Activated CD4-positive, alpha-beta T cell treated with anti-CD3 and anti-CD28 coated beads for 36 hours (primary cell): ENCODE data around the gene PPP1R13B. TPM values are rescaled to one million over a fixed set of nuclear protein-coding genes. Genes with fewer than 3 reads are reported as not detected.

Experiments used
- ATAC-seq: fragments of 200-7000 bp; cut with Tn5 transposase; one replicate; pipeline ENCODE4 v1.10.0; 2021; ENCODE audit warnings: mild to moderate bottlenecking, moderate library complexity
- CTCF ChIA-PET: fragments of 350-600 bp; sonication (Branson Sonifier 250); formaldehyde crosslinking; loops from one replicate; lab custom pipeline; 2021; ENCODE audit warnings: antibody characterized with exemption; lab: Charles Lee
- POLR2A ChIA-PET: fragments of 350-600 bp; sonication (Branson Sonifier 250); formaldehyde crosslinking; loops from one replicate; lab custom pipeline; 2021; ENCODE audit warnings: antibody characterized with exemption, inconsistent platforms; lab: Charles Lee
- DNase-seq: peaks from one replicate; pipeline ENCODE4 v3.0.0-alpha.2; 2020
- H3K27ac Mint-ChIP-seq: one replicate; pipeline ENCODE4 v1.8.0; 2021; ENCODE audit warnings: mixed read lengths
- H3K27me3 Mint-ChIP-seq: one replicate; pipeline ENCODE4 v1.8.0; 2021; ENCODE audit warnings: mixed read lengths
- H3K36me3 Mint-ChIP-seq: one replicate; pipeline ENCODE4 v1.8.0; 2021; ENCODE audit warnings: low read depth, mixed read lengths
- H3K4me1 Mint-ChIP-seq: one replicate; pipeline ENCODE4 v1.8.0; 2021; ENCODE audit warnings: mixed read lengths
- H3K4me3 Mint-ChIP-seq: one replicate; pipeline ENCODE4 v1.8.0; 2021; ENCODE audit warnings: mild to moderate bottlenecking, moderate library complexity, mixed read lengths
- H3K9me3 Mint-ChIP-seq: one replicate; pipeline ENCODE4 v1.8.0; 2021; ENCODE audit warnings: low read depth, mixed read lengths
- intact Hi-C, 2 experiments: fragments of 100-400 bp; cut with DNase I in 1 of 2; cut with micrococcal nuclease in 1 of 2; formaldehyde crosslinking; loops; one replicate each; pipeline versions ENCODE4 v1.14.2 to v1.15.1; 2022 to 2024; cut with DNase I, micrococcal nuclease
- total RNA-seq, 2 experiments: library from RNA; stranded (reverse); gene quantifications; one replicate each; pipeline ENCODE4 v1.2.3, GENCODE V29; 2021

PPP1R13B gene
- total RNA-seq, 2 experiments from 2014 or later = 9.3 to 10.3 TPM

GRCh38 chr14:103714063-103714724, 133.2 kb downstream of the PPP1R13B start:
- Mint-ChIP-seq H3K4me3 (peak overlapping the region; percentile 81), H3K27me3 (no peaks in the 10 kb centered on the region), H3K4me1 (peaks cover 37% of the 10 kb centered on the region), H3K9me3 (no peaks in the 10 kb centered on the region), H3K36me3 (peaks cover 27% of the 10 kb centered on the region), H3K27ac (peak overlapping the region; percentile 60)
- intact Hi-C loops = loop anchor here (2.0 to 10.0 kb wide), 3 partner anchors 85 to 1119 kb away; partner anchors contain the start of genes KLC1 (in 1 of the 2), MARK3 (in 1 of the 2) and RCOR1 (in 1 of the 2)
- ATAC-seq (no peak), DNase-seq (no peak)
- POLR2A ChIA-PET = interaction anchor here (0.5 kb wide), 1 partner anchor 17 kb away, joined by 3 read pairs; no protein-coding TSS in a partner anchor
- CTCF ChIA-PET = no interaction called here

- Mint-ChIP-seq H3K9me3 (no peaks in the 10 kb centered on the region), H3K4me1 (peaks cover 33% of the 10 kb centered on the region), H3K27me3 (no peaks in the 10 kb centered on the region), H3K4me3 (peak overlapping the region; percentile 81), H3K27ac (peak overlapping the region; percentile 60), H3K36me3 (peaks cover 33% of the 10 kb centered on the region)
- no peak for DNase-seq
- intact Hi-C loops = loop anchor here (2.0 to 10.0 kb wide), 3 partner anchors 85 to 1119 kb away; partner anchors contain the start of genes KLC1 (in 1 of the 2), MARK3 (in 1 of the 2) and RCOR1 (in 1 of the 2)
- no peak for ATAC-seq
- ChIA-PET POLR2A (interaction anchor here (0.9 kb wide), 1 partner anchor 8 kb away, joined by 3 read pairs; no protein-coding TSS in a partner anchor), CTCF (no interaction called here)
These were observed 133.9 kb downstream of the PPP1R13B start for GRCh38 chr14:103713304-103714062.

- Mint-ChIP-seq H3K27ac (no peak overlapping the region), H3K4me3 (no peak overlapping the region), H3K9me3 (no peaks in the 10 kb centered on the region), H3K36me3 (peaks cover 37% of the 10 kb centered on the region), H3K27me3 (no peaks in the 10 kb centered on the region), H3K4me1 (peaks cover 29% of the 10 kb centered on the region)
- ATAC-seq (no peak), DNase-seq (no peak)
- CTCF ChIA-PET = no interaction called here
- intact Hi-C loops = loop anchor here in 1 of 2 experiments (10.0 kb wide), 1 partner anchor 1118 kb away; the partner anchor contains the start of gene RCOR1
- POLR2A ChIA-PET = interaction anchor here (0.9 kb wide), 1 partner anchor 8 kb away, joined by 3 read pairs; no protein-coding TSS in a partner anchor
These were observed 134.6 kb downstream of the PPP1R13B start for GRCh38 chr14:103712633-103713247.

GRCh38 chr14:103711516-103712431, 135.6 kb downstream of the PPP1R13B start:
- ATAC-seq (no peak), DNase-seq (no peak)
- H3K9me3 Mint-ChIP-seq = no peaks in the 10 kb centered on the region
- no peak overlapping the region for H3K27ac Mint-ChIP-seq
- H3K27me3 Mint-ChIP-seq = no peaks in the 10 kb centered on the region
- POLR2A ChIA-PET = no interaction called here
- CTCF ChIA-PET = no interaction called here
- peaks cover 37% of the 10 kb centered on the region for H3K36me3 Mint-ChIP-seq
- peaks cover 20% of the 10 kb centered on the region for H3K4me1 Mint-ChIP-seq
- intact Hi-C loops = loop anchor here in 1 of 2 experiments (10.0 kb wide), 1 partner anchor 1117 kb away; the partner anchor contains the start of gene RCOR1
- H3K4me3 Mint-ChIP-seq = no peak overlapping the region

GRCh38 chr14:103710771-103711377, 136.5 kb downstream of the PPP1R13B start:
- H3K36me3 Mint-ChIP-seq = peaks cover 37% of the 10 kb centered on the region
- no peaks in the 10 kb centered on the region for H3K9me3 Mint-ChIP-seq
- no peak overlapping the region for H3K4me3 Mint-ChIP-seq
- H3K27me3 Mint-ChIP-seq = no peaks in the 10 kb centered on the region
- no peak overlapping the region for H3K27ac Mint-ChIP-seq
- DNase-seq = no peak
- CTCF ChIA-PET = no interaction called here
- POLR2A ChIA-PET = no interaction called here
- no peak for ATAC-seq
- intact Hi-C loops = loop anchor here in 1 of 2 experiments (10.0 kb wide), 1 partner anchor 1116 kb away; the partner anchor contains the start of gene RCOR1
- peaks cover 16% of the 10 kb centered on the region for H3K4me1 Mint-ChIP-seq

- POLR2A ChIA-PET = no interaction called here
- ATAC-seq (no peak), DNase-seq (no peak)
- intact Hi-C loops = loop anchor here in 1 of 2 experiments (10.0 kb wide), 1 partner anchor 1115 kb away; the partner anchor contains the start of gene RCOR1
- Mint-ChIP-seq H3K27ac (no peak overlapping the region), H3K27me3 (no peaks in the 10 kb centered on the region), H3K9me3 (no peaks in the 10 kb centered on the region), H3K36me3 (peaks cover 39% of the 10 kb centered on the region), H3K4me3 (no peak overlapping the region), H3K4me1 (peaks cover 16% of the 10 kb centered on the region)
- CTCF ChIA-PET = no interaction called here
These were observed 137.6 kb downstream of the PPP1R13B start for GRCh38 chr14:103709814-103710213.

GRCh38 chr14:103708750-103709187, 138.6 kb downstream of the PPP1R13B start:
- intact Hi-C loops = no loop called here
- POLR2A ChIA-PET = no interaction called here
- Mint-ChIP-seq H3K4me3 (no peak overlapping the region), H3K4me1 (peaks cover 12% of the 10 kb centered on the region), H3K27me3 (no peaks in the 10 kb centered on the region), H3K36me3 (peaks cover 38% of the 10 kb centered on the region), H3K27ac (no peak overlapping the region), H3K9me3 (no peaks in the 10 kb centered on the region)
- CTCF ChIA-PET = no interaction called here
- DNase-seq = no peak
- no peak for ATAC-seq

GRCh38 chr14:103707329-103708263, 139.8 kb downstream of the PPP1R13B start:
- no peak for DNase-seq
- Mint-ChIP-seq H3K36me3 (peaks cover 37% of the 10 kb centered on the region), H3K27ac (no peak overlapping the region), H3K4me3 (no peak overlapping the region), H3K9me3 (no peaks in the 10 kb centered on the region), H3K27me3 (no peaks in the 10 kb centered on the region), H3K4me1 (peaks cover 2% of the 10 kb centered on the region)
- no peak for ATAC-seq
- ChIA-PET POLR2A (interaction anchor here (1.1 kb wide), 1 partner anchor 8 kb away, joined by 3 read pairs; the partner anchor contains the start of gene ZFYVE21), CTCF (no interaction called here)
- intact Hi-C loops = no loop called here

GRCh38 chr14:103706551-103707328, 140.6 kb downstream of the PPP1R13B start:
- ChIA-PET CTCF (interaction anchor here (1.0 kb wide), 1 partner anchor 22 kb away, joined by 3 read pairs; no protein-coding TSS in a partner anchor), POLR2A (interaction anchor here (1.1 kb wide), 1 partner anchor 9 kb away, joined by 3 read pairs; the partner anchor contains the start of gene ZFYVE21)
- Mint-ChIP-seq H3K4me3 (no peak overlapping the region), H3K9me3 (no peaks in the 10 kb centered on the region), H3K36me3 (peaks cover 37% of the 10 kb centered on the region), H3K27me3 (no peaks in the 10 kb centered on the region), H3K4me1 (peaks cover 2% of the 10 kb centered on the region), H3K27ac (no peak overlapping the region)
- no peak for DNase-seq
- ATAC-seq = no peak
- intact Hi-C loops = no loop called here
